Erythroblast (primary cell): ENCODE results near the gene SNAP29.

Experiments used
- GATA1 ChIP-seq: IDR thresholded peaks from 2 replicates; pipeline ENCODE4 v1.6.1; 2011; ENCODE audit warnings: low read depth, mild to moderate bottlenecking, control low read depth, low read length, moderate library complexity
- POLR2A ChIP-seq: IDR thresholded peaks from 2 replicates; pipeline ENCODE4 v1.6.1; 2011; ENCODE audit warnings: mild to moderate bottlenecking, low read length

- TF ChIP-seq POLR2A = no peak
- no peak for TF ChIP-seq GATA1
These were observed 50.9 kb downstream of the SNAP29 start for GRCh38 chr22:20909543-20910303.
